ENCODE measurements around the gene HDAC9.
A peak's percentile ranks its signal among the peaks of the same experiment; 100 is the strongest.
"Not testable (repeated sequence)": the region's sequence is repeated elsewhere in the genome, so short reads cannot be mapped to it uniquely, and the experiment has no call there.

Gene HDAC9

GRCh38 chr7:19023477-19023876, 527.9 kb downstream of the HDAC9 start:
- DNase-seq (ENCODE audit: low read depth in 2 of 2), result no peak

- DNase-seq (ENCODE audit: low read depth in 2 of 2), result no peak
Measured at GRCh38 chr7:19024261-19024660, 528.7 kb downstream of the HDAC9 start.

GRCh38 chr7:19026888-19027287, 531.3 kb downstream of the HDAC9 start:
- no peak for DNase-seq (ENCODE audit: low read depth in 2 of 2)

- DNase-seq (ENCODE audit: low read depth in 2 of 2), result no peak
Measured at GRCh38 chr7:19030281-19030680, 534.7 kb downstream of the HDAC9 start.

- not testable (repeated sequence) for DNase-seq (ENCODE audit: low read depth in 2 of 2)
Measured at GRCh38 chr7:19032942-19033341, 537.4 kb downstream of the HDAC9 start.

- peak in 1 of 2 experiments; percentile 12 for DNase-seq (ENCODE audit: low read depth in 2 of 2)
Measured at GRCh38 chr7:19051767-19052375, 556.3 kb downstream of the HDAC9 start.
